HL-60 (cell line): ENCODE measurements around the gene PRCD.
A peak's percentile ranks its signal among the peaks of the same experiment; 100 is the strongest.
"Not testable (repeated sequence)": the region's sequence is repeated elsewhere in the genome, so short reads cannot be mapped to it uniquely, and the experiment has no call there.

Experiments used
- DNase-seq, 2 experiments: peaks; one replicate each; pipeline ENCODE4 v3.0.0-alpha.2; 2010 to 2020; ENCODE audit warnings: low read depth in 1 of 2, low spot score in 1 of 2
- H3K27ac ChIP-seq: fragments of 250-450 bp; sonication (Bioruptor Pico); replicated peaks from 2 replicates; pipeline ENCODE4 v1.5.1; 2020; ENCODE audit warnings: mild to moderate bottlenecking, moderate library complexity
- H3K27me3 ChIP-seq: fragments of 250-450 bp; sonication (Bioruptor Pico); 2 replicates; pipeline ENCODE4 v1.5.1; 2021; ENCODE audit warnings: mild to moderate bottlenecking, moderate library complexity; ENCODE audit not compliant: insufficient read depth, poor library complexity, severe bottlenecking
- H3K4me3 ChIP-seq: replicated peaks from 2 replicates; pipeline ENCODE4 v1.5.1; 2011; ENCODE audit warnings: mild to moderate bottlenecking, control low read depth, low read length; ENCODE audit not compliant: insufficient read depth
- CTCF ChIP-seq: IDR thresholded peaks from one replicate; pipeline ENCODE4 v1.5.1; 2011; ENCODE audit warnings: low read length, control low read depth, inconsistent platforms; ENCODE audit not compliant: insufficient read depth
- GABPA ChIP-seq: IDR thresholded peaks from 2 replicates; pipeline ENCODE4 v1.6.1; 2012; ENCODE audit warnings: low read depth
- POLR2AphosphoS5 ChIP-seq: IDR thresholded peaks from 2 replicates; pipeline ENCODE4 v1.6.1; 2012; ENCODE audit warnings: low read depth
- REST ChIP-seq: IDR thresholded peaks from 2 replicates; pipeline ENCODE4 v1.6.1; 2012; ENCODE audit warnings: low read depth; ENCODE audit not compliant: insufficient replicate concordance
- SPI1 ChIP-seq: IDR thresholded peaks from 2 replicates; pipeline ENCODE4 v1.6.1; 2012; ENCODE audit warnings: low read depth, mild to moderate bottlenecking, borderline replicate concordance

Gene PRCD

GRCh38 chr17:76519048-76519966 lies 20.5 kb upstream of the PRCD start:
- no peak for DNase-seq
- H3K27me3 ChIP-seq: no peaks in the 10 kb centered on the region
- no peak overlapping the region for H3K27ac ChIP-seq
- no peak for TF ChIP-seq SPI1
- H3K4me3 ChIP-seq: no peak overlapping the region

GRCh38 chr17:76521262-76521661 lies 18.6 kb upstream of the PRCD start:
- DNase-seq: no peak
- no peak overlapping the region for H3K27ac ChIP-seq
- no peaks in the 10 kb centered on the region for H3K27me3 ChIP-seq
- no peak for TF ChIP-seq REST
- no peak for TF ChIP-seq GABPA
- TF ChIP-seq SPI1: no peak
- TF ChIP-seq POLR2AphosphoS5: no peak
- no peak for TF ChIP-seq CTCF
- no peak overlapping the region for H3K4me3 ChIP-seq

GRCh38 chr17:76521683-76522082 lies 18.2 kb upstream of the PRCD start:
- not testable (repeated sequence) for H3K4me3 ChIP-seq, H3K27me3 ChIP-seq, H3K27ac ChIP-seq, DNase-seq

GRCh38 chr17:76523084-76524037 lies 16.5 kb upstream of the PRCD start:
- H3K27me3 ChIP-seq: peaks cover 3% of the 10 kb centered on the region
- H3K4me3 ChIP-seq: no peak overlapping the region
- peak in 1 of 2 experiments; percentile 63 for DNase-seq
- TF ChIP-seq GABPA (no peak), REST (no peak), CTCF (peak; percentile 96)
- H3K27ac ChIP-seq: no peak overlapping the region
